ENCODE measurements around the gene TRMT6. TPM values are rescaled to one million over a fixed set of nuclear protein-coding genes. Genes with fewer than 3 reads are reported as not detected.

TRMT6 gene
- total RNA-seq, 6 experiments from 2014 or later = 15.2 to 19.8 (median 18.0) TPM

GRCh38 chr20:5890773-5891441 is 59.4 kb downstream of the TRMT6 start:
- no peak overlapping the region for H3K4me3 Mint-ChIP-seq
- no peak for DNase-seq
- H3K36me3 Mint-ChIP-seq (ENCODE audit: low read depth) = no peaks in the 10 kb centered on the region
- no peak for TF ChIP-seq CTCF (IDR thresholded peaks at IDR 0.05)
- H3K27me3 Mint-ChIP-seq (ENCODE audit: insufficient read depth) = peaks cover 28% of the 10 kb centered on the region
- no peaks in the 10 kb centered on the region for H3K9me3 Mint-ChIP-seq
- no peak overlapping the region for H3K27ac Mint-ChIP-seq
- no peaks in the 10 kb centered on the region for H3K4me1 Mint-ChIP-seq (ENCODE audit: low read depth)

- no peak overlapping the region for H3K27ac Mint-ChIP-seq
- DNase-seq = no peak
- H3K4me3 Mint-ChIP-seq = no peak overlapping the region
- H3K36me3 Mint-ChIP-seq (ENCODE audit: low read depth) = no peaks in the 10 kb centered on the region
- H3K4me1 Mint-ChIP-seq (ENCODE audit: low read depth) = no peaks in the 10 kb centered on the region
- TF ChIP-seq CTCF (IDR thresholded peaks at IDR 0.05) = no peak
- no peaks in the 10 kb centered on the region for H3K9me3 Mint-ChIP-seq
- H3K27me3 Mint-ChIP-seq (ENCODE audit: insufficient read depth) = peaks cover 45% of the 10 kb centered on the region
Observed at GRCh38 chr20:5888041-5888440, 62.3 kb downstream of the TRMT6 start.

GRCh38 chr20:5887386-5887785 is 62.9 kb downstream of the TRMT6 start:
- H3K4me1 Mint-ChIP-seq (ENCODE audit: low read depth) = no peaks in the 10 kb centered on the region
- DNase-seq = no peak
- H3K4me3 Mint-ChIP-seq = no peak overlapping the region
- H3K27ac Mint-ChIP-seq = no peak overlapping the region
- TF ChIP-seq CTCF (IDR thresholded peaks at IDR 0.05) = no peak
- H3K9me3 Mint-ChIP-seq = no peaks in the 10 kb centered on the region
- no peaks in the 10 kb centered on the region for H3K36me3 Mint-ChIP-seq (ENCODE audit: low read depth)
- H3K27me3 Mint-ChIP-seq (ENCODE audit: insufficient read depth) = peaks cover 46% of the 10 kb centered on the region

Other genes starting within 250 kb of the TRMT6 start
- 1 to 10 TPM; 3.5 to 4.4 (median 3.8) TPM for gene SHLD1, start 200.1 kb downstream of the TRMT6 start, total RNA-seq (2021; fragmentation: NEBNext Ultra II Directional; extraction: Animal tissue kit (Norgen Biotek cat#: 25700))
- under 1 TPM in 1 of 6 experiments, not detected in 5; 0.08 TPM for gene CHGB, start 39.0 kb downstream of the TRMT6 start, total RNA-seq (2021; fragmentation: NEBNext Ultra II Directional; extraction: Animal tissue kit (Norgen Biotek cat#: 25700))
- gene MCM8, start 119 bp upstream of the TRMT6 start, total RNA-seq (2021; fragmentation: NEBNext Ultra II Directional; extraction: Animal tissue kit (Norgen Biotek cat#: 25700)) = 10 to 100 TPM in 5 of 6 experiments, 1 to 10 TPM in 1; 7.6 to 14.2 (median 13.8) TPM
- 10 to 100 TPM; 30.0 to 39.9 (median 36.9) TPM for gene CRLS1, start 55.6 kb upstream of the TRMT6 start, total RNA-seq (2021; fragmentation: NEBNext Ultra II Directional; extraction: Animal tissue kit (Norgen Biotek cat#: 25700))
- gene LRRN4, start 103.5 kb upstream of the TRMT6 start, total RNA-seq (2021; fragmentation: NEBNext Ultra II Directional; extraction: Animal tissue kit (Norgen Biotek cat#: 25700)) = under 1 TPM in 2 of 6 experiments, not detected in 4; 0.09 to 0.10 TPM
- gene FERMT1, start 172.5 kb upstream of the TRMT6 start, total RNA-seq (2021; fragmentation: NEBNext Ultra II Directional; extraction: Animal tissue kit (Norgen Biotek cat#: 25700)) = 10 to 100 TPM in 3 of 6 experiments, 1 to 10 TPM in 3; 7.7 to 11.0 (median 9.8) TPM